Neural progenitor cell (in vitro differentiated cells): ENCODE measurements around the gene CPEB2.

ENCODE experiments used
- CTCF ChIP-seq: fragments of 200-600 bp; sonication (generic); IDR thresholded peaks from 2 replicates; pipeline ENCODE4 v1.5.1; 2017; ENCODE audit warnings: antibody characterized with exemption, mild to moderate bottlenecking
- EZH2 ChIP-seq: fragments of 200-600 bp; sonication (generic); IDR thresholded peaks from 2 replicates; pipeline ENCODE4 v1.6.1; 2017; ENCODE audit warnings: antibody characterized with exemption, mild to moderate bottlenecking, moderate library complexity

GRCh38 chr4:14985843-14986242 lies 16.4 kb upstream of the CPEB2 start:
- no peak for TF ChIP-seq EZH2
- TF ChIP-seq CTCF: no peak
